Medulla oblongata (tissue), 1 donor: ENCODE results near the gene DISP1.
"Not testable (repeated sequence)": the region's sequence is repeated elsewhere in the genome, so short reads cannot be mapped to it uniquely, and the experiment has no call there.

Source experiments
- DNase-seq: peaks from one replicate; pipeline ENCODE4 v3.0.0-alpha.2; 2015; ENCODE audit errors: extremely low spot score

The DISP1 gene

GRCh38 chr1:222792744-222793143, 22.1 kb upstream of the DISP1 start:
- DNase-seq, result peak; percentile 50

- no peak for DNase-seq
Observed at GRCh38 chr1:222794656-222795474, 20.0 kb upstream of the DISP1 start.

GRCh38 chr1:222798116-222798515, 16.7 kb upstream of the DISP1 start:
- DNase-seq, result no peak

- no peak for DNase-seq
Observed at GRCh38 chr1:222798975-222799374, 15.9 kb upstream of the DISP1 start.

- DNase-seq, result no peak
Observed at GRCh38 chr1:222801067-222801466, 13.8 kb upstream of the DISP1 start.

GRCh38 chr1:222811671-222812070, 3.2 kb upstream of the DISP1 start:
- no peak for DNase-seq

GRCh38 chr1:222813866-222814535, 838 bp upstream of the DISP1 start:
- no peak for DNase-seq

GRCh38 chr1:222815440-222815765, 564 bp downstream of the DISP1 start:
- DNase-seq, result no peak

GRCh38 chr1:222817529-222817928, 2.7 kb downstream of the DISP1 start:
- peak; percentile 42 for DNase-seq

- no peak for DNase-seq
Observed at GRCh38 chr1:222818171-222818570, 3.3 kb downstream of the DISP1 start.

- no peak for DNase-seq
Observed at GRCh38 chr1:222820171-222820712, 5.4 kb downstream of the DISP1 start.

GRCh38 chr1:222821239-222821638, 6.4 kb downstream of the DISP1 start:
- no peak for DNase-seq

- DNase-seq, result no peak
Observed at GRCh38 chr1:222823695-222824094, 8.9 kb downstream of the DISP1 start.

- DNase-seq, result no peak
Observed at GRCh38 chr1:222824641-222825040, 9.8 kb downstream of the DISP1 start.

- no peak for DNase-seq
Observed at GRCh38 chr1:222828939-222829338, 14.1 kb downstream of the DISP1 start.

GRCh38 chr1:222829868-222830267, 15.0 kb downstream of the DISP1 start:
- peak; percentile 30 for DNase-seq

- no peak for DNase-seq
Observed at GRCh38 chr1:222833356-222833876, 18.6 kb downstream of the DISP1 start.

GRCh38 chr1:222843469-222844410, 28.9 kb downstream of the DISP1 start:
- DNase-seq, result no peak

GRCh38 chr1:222844411-222844779, 29.6 kb downstream of the DISP1 start:
- DNase-seq, result no peak

GRCh38 chr1:222845763-222846162, 30.9 kb downstream of the DISP1 start:
- no peak for DNase-seq

GRCh38 chr1:222850550-222850949, 35.7 kb downstream of the DISP1 start:
- not testable (repeated sequence) for DNase-seq

- DNase-seq, result no peak
Observed at GRCh38 chr1:222852326-222852725, 37.5 kb downstream of the DISP1 start.
